A673 (cell line): ENCODE results near the gene GSTK1.

Experiments used
- EZH2 ChIP-seq: fragments of 200-600 bp; sonication (generic); IDR thresholded peaks from 2 replicates; pipeline ENCODE4 v1.6.1; 2017; ENCODE audit warnings: borderline replicate concordance, low read depth, mild to moderate bottlenecking, mixed read lengths, antibody characterized with exemption, low read length; ENCODE audit not compliant: poor library complexity, severe bottlenecking
- TF ChIP-seq, protein P1 (sequence below): fragments of 300-800, 200-600 bp; sonication (generic); conservative IDR thresholded peaks from 2 replicates; pipeline ENCODE4 v1.5.1; 2017; ENCODE audit warnings: low read depth, mild to moderate bottlenecking, antibody characterized with exemption, low read length, moderate library complexity, mixed read lengths

DNA sequence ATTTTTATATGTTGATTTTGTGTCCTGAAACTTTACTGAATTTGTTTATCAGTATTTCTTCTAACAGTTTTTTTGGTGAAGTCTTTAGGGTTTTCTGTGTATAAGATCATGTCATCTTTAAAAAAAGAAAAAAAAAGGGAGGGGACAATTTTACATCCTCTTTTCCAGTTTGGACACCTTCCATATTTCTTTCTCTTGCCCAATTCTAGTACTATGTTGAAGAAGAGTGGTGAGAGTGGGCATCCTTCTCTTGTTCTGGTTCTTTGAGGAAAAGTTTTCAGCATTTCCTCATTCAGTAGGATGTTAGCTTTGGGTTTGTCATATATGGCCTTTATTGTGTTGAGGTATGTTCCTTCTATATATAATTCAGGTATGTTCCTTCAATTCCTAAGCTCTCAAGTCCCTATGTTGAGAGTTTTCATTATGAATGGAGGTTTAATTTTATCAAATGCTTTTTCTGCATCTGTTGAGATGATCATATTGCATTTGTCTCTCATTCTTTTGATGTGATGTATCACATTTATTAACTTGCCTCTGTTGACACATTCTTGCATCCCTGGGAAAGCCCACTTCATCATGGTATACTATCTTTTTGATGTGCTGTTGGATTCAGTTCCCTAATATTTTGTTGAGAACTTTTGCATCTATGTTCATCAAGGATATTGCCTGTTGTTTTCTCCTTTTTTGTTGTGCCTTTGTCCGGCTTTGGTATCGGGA lies 29.3 kb upstream of the GSTK1 start:
- TF ChIP-seq, protein P1, sequence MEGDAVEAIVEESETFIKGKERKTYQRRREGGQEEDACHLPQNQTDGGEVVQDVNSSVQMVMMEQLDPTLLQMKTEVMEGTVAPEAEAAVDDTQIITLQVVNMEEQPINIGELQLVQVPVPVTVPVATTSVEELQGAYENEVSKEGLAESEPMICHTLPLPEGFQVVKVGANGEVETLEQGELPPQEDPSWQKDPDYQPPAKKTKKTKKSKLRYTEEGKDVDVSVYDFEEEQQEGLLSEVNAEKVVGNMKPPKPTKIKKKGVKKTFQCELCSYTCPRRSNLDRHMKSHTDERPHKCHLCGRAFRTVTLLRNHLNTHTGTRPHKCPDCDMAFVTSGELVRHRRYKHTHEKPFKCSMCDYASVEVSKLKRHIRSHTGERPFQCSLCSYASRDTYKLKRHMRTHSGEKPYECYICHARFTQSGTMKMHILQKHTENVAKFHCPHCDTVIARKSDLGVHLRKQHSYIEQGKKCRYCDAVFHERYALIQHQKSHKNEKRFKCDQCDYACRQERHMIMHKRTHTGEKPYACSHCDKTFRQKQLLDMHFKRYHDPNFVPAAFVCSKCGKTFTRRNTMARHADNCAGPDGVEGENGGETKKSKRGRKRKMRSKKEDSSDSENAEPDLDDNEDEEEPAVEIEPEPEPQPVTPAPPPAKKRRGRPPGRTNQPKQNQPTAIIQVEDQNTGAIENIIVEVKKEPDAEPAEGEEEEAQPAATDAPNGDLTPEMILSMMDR, result no peak
- no peak for TF ChIP-seq EZH2
